MM.1S (cell line): ENCODE measurements around the gene VAMP3.

ENCODE experiments used
- EZH2 ChIP-seq: fragments of 300-600 bp; sonication (generic); optimal IDR thresholded peaks from 2 replicates; pipeline ENCODE3; 2017; ENCODE audit warnings: low read depth, mild to moderate bottlenecking, antibody characterized with exemption, low read length, mixed read lengths
- EZH2phosphoT487 ChIP-seq: fragments of 300-600 bp; sonication (generic); IDR thresholded peaks from 2 replicates; pipeline ENCODE4 v1.6.1; 2018; ENCODE audit warnings: antibody characterized with exemption, low read length
- TF ChIP-seq, protein P1 (sequence below): fragments of 300-600 bp; sonication (generic); IDR thresholded peaks from 2 replicates; pipeline ENCODE4 v1.5.1; 2016; ENCODE audit warnings: antibody characterized with exemption, low read length, mixed read lengths

DNA sequence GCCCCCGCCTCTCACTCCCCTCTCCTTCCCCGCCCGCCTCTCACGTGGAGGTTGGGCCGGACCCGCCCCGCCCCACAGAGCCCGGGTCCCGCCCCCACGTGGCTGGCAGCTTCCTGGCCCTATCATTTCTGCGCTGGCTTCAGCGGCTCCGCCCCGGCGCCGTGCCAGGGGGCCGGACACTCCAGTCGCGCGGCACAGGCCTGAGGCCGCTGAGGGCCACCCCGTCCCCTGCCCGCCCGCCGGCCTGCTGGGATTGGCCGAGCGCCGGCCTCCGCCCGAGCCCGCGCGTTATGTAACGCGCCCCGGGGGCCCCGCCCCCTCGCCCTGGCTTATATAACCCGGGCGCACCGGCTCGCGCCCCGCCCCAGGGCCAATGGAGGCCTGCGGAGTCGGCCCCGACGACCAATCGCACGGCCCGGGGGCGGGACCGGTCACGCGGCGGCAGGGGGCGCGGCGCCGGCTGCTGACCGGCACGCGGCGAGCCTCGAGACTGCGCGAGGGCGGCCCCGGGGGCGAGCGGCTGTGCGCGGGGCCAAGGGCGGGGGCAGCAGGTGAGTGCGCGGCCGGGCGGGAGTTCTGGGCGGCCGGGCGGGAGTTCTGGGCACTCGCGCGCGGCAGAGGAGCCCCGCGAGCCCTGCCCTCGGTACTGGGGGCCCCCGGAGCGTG is 12.9 kb downstream of the VAMP3 start, which contains the start of gene PER3:
- TF ChIP-seq, protein P1, sequence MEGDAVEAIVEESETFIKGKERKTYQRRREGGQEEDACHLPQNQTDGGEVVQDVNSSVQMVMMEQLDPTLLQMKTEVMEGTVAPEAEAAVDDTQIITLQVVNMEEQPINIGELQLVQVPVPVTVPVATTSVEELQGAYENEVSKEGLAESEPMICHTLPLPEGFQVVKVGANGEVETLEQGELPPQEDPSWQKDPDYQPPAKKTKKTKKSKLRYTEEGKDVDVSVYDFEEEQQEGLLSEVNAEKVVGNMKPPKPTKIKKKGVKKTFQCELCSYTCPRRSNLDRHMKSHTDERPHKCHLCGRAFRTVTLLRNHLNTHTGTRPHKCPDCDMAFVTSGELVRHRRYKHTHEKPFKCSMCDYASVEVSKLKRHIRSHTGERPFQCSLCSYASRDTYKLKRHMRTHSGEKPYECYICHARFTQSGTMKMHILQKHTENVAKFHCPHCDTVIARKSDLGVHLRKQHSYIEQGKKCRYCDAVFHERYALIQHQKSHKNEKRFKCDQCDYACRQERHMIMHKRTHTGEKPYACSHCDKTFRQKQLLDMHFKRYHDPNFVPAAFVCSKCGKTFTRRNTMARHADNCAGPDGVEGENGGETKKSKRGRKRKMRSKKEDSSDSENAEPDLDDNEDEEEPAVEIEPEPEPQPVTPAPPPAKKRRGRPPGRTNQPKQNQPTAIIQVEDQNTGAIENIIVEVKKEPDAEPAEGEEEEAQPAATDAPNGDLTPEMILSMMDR: no peak
- TF ChIP-seq EZH2 (no peak), EZH2phosphoT487 (no peak)
